HepG2 (cell line): Measurements from ENCODE around the gene IGDCC3.

Source experiments
- CREB1 ChIP-seq, 2 experiments: fragments of 450-650 bp in 1 of 2; IDR thresholded peaks; 2 replicates each; pipeline ENCODE4 v1.6.1; 2016 to 2017; ENCODE audit warnings: control low read depth in 1 of 2, mild to moderate bottlenecking in 1 of 2, missing compliant biosample characterization in 1 of 2, missing genetic modification characterization in 1 of 2
- EZH2 ChIP-seq: conservative IDR thresholded peaks from 2 replicates; pipeline ENCODE4 v1.6.1; 2012; ENCODE audit warnings: mild to moderate bottlenecking, low read depth, low read length, moderate library complexity
- GTF2F1 ChIP-seq: fragments of 150-350 bp; IDR thresholded peaks from 2 replicates; pipeline ENCODE4 v1.6.1; 2014; ENCODE audit warnings: low read length
- MLX ChIP-seq: IDR thresholded peaks from 2 replicates; pipeline ENCODE4 v1.6.1; 2016
- NFYB ChIP-seq: sonication (generic); formaldehyde crosslinking; IDR thresholded peaks from 2 replicates; pipeline ENCODE4 v1.4.0; 2020; ENCODE audit warnings: missing genetic modification reagents
- RNF2 ChIP-seq: fragments of 450-650 bp; conservative IDR thresholded peaks from 2 replicates; pipeline ENCODE4 v1.6.1; 2016; ENCODE audit warnings: low read depth
- SCMH1 ChIP-seq: sonication (generic); formaldehyde crosslinking; IDR thresholded peaks from 2 replicates; pipeline ENCODE4 v1.9.0; 2021; ENCODE audit warnings: missing genetic modification reagents, mild to moderate bottlenecking, borderline replicate concordance
- ZNF138 ChIP-seq: sonication (generic); formaldehyde crosslinking; IDR thresholded peaks from 2 replicates; pipeline ENCODE4 v1.5.0; 2020; ENCODE audit warnings: mild to moderate bottlenecking, low read depth, missing genetic modification reagents
- ZNF33B ChIP-seq: sonication (generic); formaldehyde crosslinking; IDR thresholded peaks from 2 replicates; pipeline ENCODE4 v1.5.1; 2020; ENCODE audit warnings: mild to moderate bottlenecking, missing genetic modification reagents
- ZNF446 ChIP-seq: sonication (generic); formaldehyde crosslinking; IDR thresholded peaks from 2 replicates; pipeline ENCODE4 v1.5.0; 2020; ENCODE audit warnings: mild to moderate bottlenecking, missing genetic modification reagents
- ZNF703 ChIP-seq: sonication (generic); formaldehyde crosslinking; IDR thresholded peaks from 2 replicates; pipeline ENCODE4 v1.5.1; 2020; ENCODE audit warnings: missing genetic modification reagents, mild to moderate bottlenecking, moderate library complexity, borderline replicate concordance
- TF ChIP-seq, protein P1 (sequence below), 2 experiments: IDR thresholded peaks; 2 replicates each; pipeline ENCODE4 v1.6.1; 2011 to 2012; ENCODE audit warnings: low read length in 2 of 2, borderline replicate concordance in 1 of 2, low read depth in 1 of 2, mild to moderate bottlenecking in 1 of 2, moderate library complexity in 1 of 2

DNA sequence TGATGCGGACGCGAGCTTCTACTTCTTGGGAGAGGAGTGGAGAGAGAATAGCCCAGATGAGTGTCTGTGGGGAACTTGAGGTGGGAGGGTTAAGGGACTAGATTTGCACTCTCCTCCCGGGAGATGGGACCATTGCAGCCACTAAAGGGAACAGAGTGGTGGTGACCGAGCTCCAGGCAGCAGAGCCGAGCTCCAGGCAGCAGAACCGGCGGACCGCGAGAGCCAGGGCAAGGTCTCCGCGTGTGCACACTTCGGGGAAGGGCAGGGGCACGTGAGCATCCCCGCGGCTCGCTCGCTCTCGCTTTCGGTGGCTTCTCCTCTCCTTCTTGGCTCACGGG lies 1.1 kb downstream of the IGDCC3 start:
- no peak for TF ChIP-seq GTF2F1
- no peak for TF ChIP-seq ZNF446 (CRISPR knock-in tag)
- TF ChIP-seq ZNF138 (CRISPR knock-in tag) = no peak
- no peak for TF ChIP-seq SCMH1 (CRISPR knock-in tag)
- TF ChIP-seq CREB1 (IDR thresholded peaks at IDR 0.05) = no peak
- TF ChIP-seq CREB1 (CRISPR knock-in tag; IDR thresholded peaks at IDR 0.05) = no peak
- TF ChIP-seq RNF2 = no peak
- no peak for TF ChIP-seq MLX (CRISPR knock-in tag)
- no peak for TF ChIP-seq NFYB (CRISPR knock-in tag)
- no peak for TF ChIP-seq ZNF703 (CRISPR knock-in tag)
- TF ChIP-seq, protein P1, sequence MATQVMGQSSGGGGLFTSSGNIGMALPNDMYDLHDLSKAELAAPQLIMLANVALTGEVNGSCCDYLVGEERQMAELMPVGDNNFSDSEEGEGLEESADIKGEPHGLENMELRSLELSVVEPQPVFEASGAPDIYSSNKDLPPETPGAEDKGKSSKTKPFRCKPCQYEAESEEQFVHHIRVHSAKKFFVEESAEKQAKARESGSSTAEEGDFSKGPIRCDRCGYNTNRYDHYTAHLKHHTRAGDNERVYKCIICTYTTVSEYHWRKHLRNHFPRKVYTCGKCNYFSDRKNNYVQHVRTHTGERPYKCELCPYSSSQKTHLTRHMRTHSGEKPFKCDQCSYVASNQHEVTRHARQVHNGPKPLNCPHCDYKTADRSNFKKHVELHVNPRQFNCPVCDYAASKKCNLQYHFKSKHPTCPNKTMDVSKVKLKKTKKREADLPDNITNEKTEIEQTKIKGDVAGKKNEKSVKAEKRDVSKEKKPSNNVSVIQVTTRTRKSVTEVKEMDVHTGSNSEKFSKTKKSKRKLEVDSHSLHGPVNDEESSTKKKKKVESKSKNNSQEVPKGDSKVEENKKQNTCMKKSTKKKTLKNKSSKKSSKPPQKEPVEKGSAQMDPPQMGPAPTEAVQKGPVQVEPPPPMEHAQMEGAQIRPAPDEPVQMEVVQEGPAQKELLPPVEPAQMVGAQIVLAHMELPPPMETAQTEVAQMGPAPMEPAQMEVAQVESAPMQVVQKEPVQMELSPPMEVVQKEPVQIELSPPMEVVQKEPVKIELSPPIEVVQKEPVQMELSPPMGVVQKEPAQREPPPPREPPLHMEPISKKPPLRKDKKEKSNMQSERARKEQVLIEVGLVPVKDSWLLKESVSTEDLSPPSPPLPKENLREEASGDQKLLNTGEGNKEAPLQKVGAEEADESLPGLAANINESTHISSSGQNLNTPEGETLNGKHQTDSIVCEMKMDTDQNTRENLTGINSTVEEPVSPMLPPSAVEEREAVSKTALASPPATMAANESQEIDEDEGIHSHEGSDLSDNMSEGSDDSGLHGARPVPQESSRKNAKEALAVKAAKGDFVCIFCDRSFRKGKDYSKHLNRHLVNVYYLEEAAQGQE (IDR thresholded peaks at IDR 0.05; ENCODE audit: borderline replicate concordance in 1 of 2, low read depth in 1 of 2, low read length in 2 of 2) = no peak
- no peak for TF ChIP-seq EZH2
- no peak for TF ChIP-seq ZNF33B (CRISPR knock-in tag)
